GM12878 (cell line): Measurements from ENCODE around the gene MEGF11. TPM values are rescaled to one million over a fixed set of nuclear protein-coding genes. Genes with fewer than 3 reads are reported as not detected.

ENCODE experiments used
- ATAC-seq: fragments of 200-7000 bp; cut with Tn5 transposase; 3 replicates; pipeline ENCODE4 v1.9.1; 2020; ENCODE audit warnings: mild to moderate bottlenecking, moderate library complexity
- BruUV-seq: library from RNA; stranded (reverse); fragments of 400-500 nt; replicated peaks from 2 replicates; lab custom pipeline; 2021; lab: Mats Ljungman, UMichigan
- CTCF ChIA-PET: fragments of 300-600 bp; sonication (Branson Sonifier 250); formaldehyde crosslinking; extraction: SDS; loops from one replicate; lab custom pipeline; 2021; ENCODE audit warnings: inconsistent platforms; lab: Yijun Ruan, JAX
- POLR2A ChIA-PET: fragments of 350-600 bp; formaldehyde crosslinking; extraction: SDS; loops from one replicate; lab custom pipeline; 2021; ENCODE audit warnings: inconsistent platforms; lab: Charles Lee
- RAD21 ChIA-PET: fragments of 300-600 bp; sonication (Branson Sonifier 250); formaldehyde crosslinking; loops from one replicate; lab custom pipeline; 2023; ENCODE audit warnings: antibody characterized with exemption; ENCODE audit not compliant: unreplicated experiment; lab: Charles Lee
- SMC1A ChIA-PET: fragments of 300-600 bp; sonication (Branson Sonifier 250); formaldehyde crosslinking; loops from one replicate; lab custom pipeline; 2023; ENCODE audit not compliant: unreplicated experiment, uncharacterized antibody; lab: Charles Lee
- DNase-seq: peaks from one replicate; pipeline ENCODE4 v3.0.0-alpha.2; 2011; ENCODE audit warnings: low read depth, low spot score
- FAIRE-seq: peaks from 3 replicates; lab custom pipeline; 2011; peaks lifted over from hg19 to GRCh38; lab: Jason Lieb, UNC
- H2AFZ ChIP-seq: 2 replicates; pipeline ENCODE4 v1.6.0; 2011; ENCODE audit warnings: low read depth, low read length, control low read depth; ENCODE audit not compliant: control insufficient read depth
- H3K27ac ChIP-seq: 2 replicates; pipeline ENCODE4 v1.5.1; 2011; ENCODE audit warnings: control low read depth; ENCODE audit not compliant: control insufficient read depth, insufficient read depth
- H3K27me3 ChIP-seq, 2 experiments: replicated peaks in 1 of 2; 2 replicates each; pipeline versions ENCODE4 v1.6.0 to v1.6.1; 2011; ENCODE audit warnings: low read length in 1 of 2; ENCODE audit not compliant: control insufficient read depth in 2 of 2, insufficient read depth in 2 of 2
- H3K36me3 ChIP-seq, 2 experiments: 2 replicates each; pipeline ENCODE4 v1.5.1; 2011; ENCODE audit warnings: low read length in 1 of 2; ENCODE audit not compliant: control insufficient read depth in 2 of 2, insufficient read depth in 2 of 2
- H3K4me1 ChIP-seq: 2 replicates; pipeline ENCODE4 v1.6.1; 2011; ENCODE audit warnings: mild to moderate bottlenecking, low read length, moderate library complexity, mixed read lengths; ENCODE audit not compliant: control insufficient read depth, insufficient read depth
- H3K4me2 ChIP-seq: 2 replicates; pipeline ENCODE4 v1.6.0; 2011; ENCODE audit warnings: control low read depth; ENCODE audit not compliant: control insufficient read depth, insufficient read depth
- H3K4me3 ChIP-seq: fragments of 200-600 bp; sonication (generic); 2 replicates; pipeline ENCODE4 v1.5.1; 2016
- H3K79me2 ChIP-seq: 2 replicates; pipeline ENCODE4 v1.6.0; 2011; ENCODE audit warnings: low read length; ENCODE audit not compliant: control insufficient read depth, insufficient read depth
- H3K9ac ChIP-seq: 2 replicates; pipeline ENCODE4 v1.8.0; 2011; ENCODE audit warnings: low read length, control low read depth, mixed read lengths; ENCODE audit not compliant: control insufficient read depth, insufficient read depth
- H3K9me3 ChIP-seq: replicated peaks from 3 replicates; pipeline ENCODE4 v1.5.1; 2011; ENCODE audit warnings: mild to moderate bottlenecking, low read length; ENCODE audit not compliant: control insufficient read depth, insufficient read depth
- H4K20me1 ChIP-seq: 2 replicates; pipeline ENCODE4 v1.6.0; 2011; ENCODE audit not compliant: control insufficient read depth, insufficient read depth
- DPF2 ChIP-seq: fragments of 450-650 bp; IDR thresholded peaks from 2 replicates; pipeline ENCODE4 v1.6.1; 2017; ENCODE audit warnings: mild to moderate bottlenecking
- EED ChIP-seq: sonication (generic); IDR thresholded peaks from 2 replicates; pipeline ENCODE4 v1.6.1; 2016; ENCODE audit warnings: antibody characterized with exemption, low read depth
- HDAC2 ChIP-seq: fragments of 200-600 bp; sonication (generic); IDR thresholded peaks from 2 replicates; pipeline ENCODE4 v1.6.1; 2017
- MYB ChIP-seq: fragments of 150-350 bp; IDR thresholded peaks from 2 replicates; pipeline ENCODE4 v1.6.1; 2014; ENCODE audit warnings: mild to moderate bottlenecking, low read depth, low read length, borderline replicate concordance
- NFXL1 ChIP-seq: fragments of 450-650 bp; IDR thresholded peaks from 2 replicates; pipeline ENCODE4 v1.6.1; 2017; ENCODE audit warnings: antibody characterized with exemption, mild to moderate bottlenecking, borderline replicate concordance
- PKNOX1 ChIP-seq: fragments of 450-650 bp; IDR thresholded peaks from 2 replicates; pipeline ENCODE4 v1.6.1; 2016; ENCODE audit warnings: mild to moderate bottlenecking
- PML ChIP-seq: IDR thresholded peaks from 2 replicates; pipeline ENCODE4 v1.6.1; 2012; ENCODE audit warnings: low read length, inconsistent platforms
- RB1 ChIP-seq: fragments of 450-650 bp; formaldehyde crosslinking; IDR thresholded peaks from 2 replicates; pipeline ENCODE4 v1.6.1; 2017; ENCODE audit warnings: mild to moderate bottlenecking, borderline replicate concordance
- SUPT20H ChIP-seq: IDR thresholded peaks from 2 replicates; pipeline ENCODE4 v1.6.1; 2011; ENCODE audit warnings: low read depth, mild to moderate bottlenecking, low read length, moderate library complexity, borderline replicate concordance; ENCODE audit not compliant: control insufficient read depth
- SUZ12 ChIP-seq: fragments of 200-600 bp; sonication (generic); IDR thresholded peaks from one replicate; pipeline ENCODE4 v1.6.1; 2018; ENCODE audit warnings: antibody characterized with exemption, mild to moderate bottlenecking; ENCODE audit not compliant: unreplicated experiment
- ZBTB11 ChIP-seq: fragments of 450-650 bp; formaldehyde crosslinking; IDR thresholded peaks from 2 replicates; pipeline ENCODE4 v1.5.0; 2022; ENCODE audit warnings: mild to moderate bottlenecking, missing genetic modification characterization
- ZNF384 ChIP-seq: IDR thresholded peaks from 2 replicates; pipeline ENCODE4 v1.6.1; 2012; ENCODE audit warnings: low read depth, mild to moderate bottlenecking, low read length, improper control_type of control experiment, borderline replicate concordance
- WGBS: methylation state at CpG from one replicate; pipeline ENCODE4 v1.1.6; 2016; ENCODE audit warnings: low lambda C conversion rate; ENCODE audit not compliant: insufficient replicate concordance, insufficient coverage; ENCODE audit errors: missing lambda C conversion rate; 5-methylcytosine and 5-hydroxymethylcytosine counted together
- in situ Hi-C: fragments of 300-500 bp; cut with MboI; formaldehyde crosslinking; loops from 9 replicates; pipeline ENCODE4 v1.14.3; 2018; ENCODE audit warnings: mixed read lengths
- intact Hi-C: fragments of 100-400 bp; cut with micrococcal nuclease; formaldehyde crosslinking; loops from one replicate; pipeline ENCODE4 v1.14.2; 2022; ENCODE audit not compliant: unreplicated experiment
- polyA plus RNA-seq, 11 experiments: library from polyadenylated mRNA; depleted of rRNA in 4 of 11; unstranded in 6 of 11; stranded (reverse) in 5 of 11; fragments of >200 nt; fragmentation: Nextera tagmentation in 4 of 11; fragmentation: Illumina TruSeq in 1 of 11; extraction: Ambion mirVana in 4 of 11; extraction: Trizol in 1 of 11; gene quantifications; 1 replicate in 1 of 11; 2 replicates in 10 of 11; pipeline versions ENCODE4 v1.2.1 to v1.2.3, GENCODE V29; 2011 to 2016; ENCODE audit warnings: inconsistent platforms in 2 of 11, missing spikeins in 2 of 11, low read depth in 1 of 11
- total RNA-seq, 4 experiments: library from RNA; depleted of rRNA in 3 of 4; stranded (reverse); fragments of >200 nt in 3 of 4; fragmentation: Illumina TruSeq in 1 of 4; extraction: Trizol in 1 of 4; gene quantifications; 2 replicates each; pipeline versions ENCODE4 v1.2.1 to v1.2.3, GENCODE V29; 2013 to 2021
- TF ChIP-seq, protein P1 (sequence below): fragments of 450-650 bp; IDR thresholded peaks from 2 replicates; pipeline ENCODE4 v1.6.1; 2017; ENCODE audit warnings: low read depth, mild to moderate bottlenecking, moderate library complexity
- TF ChIP-seq, protein P2 (sequence below): fragments of 450-650 bp; IDR thresholded peaks from 2 replicates; pipeline ENCODE4 v1.6.1; 2017; ENCODE audit warnings: mild to moderate bottlenecking, moderate library complexity

MEGF11 gene
- total and polyA plus RNA-seq, 10 of the 15 experiments (the other 5 are each of a cell fraction or from before 2014, with no cell fraction given), result 0.03 to 1.7 (median 0.49) TPM

DNA sequence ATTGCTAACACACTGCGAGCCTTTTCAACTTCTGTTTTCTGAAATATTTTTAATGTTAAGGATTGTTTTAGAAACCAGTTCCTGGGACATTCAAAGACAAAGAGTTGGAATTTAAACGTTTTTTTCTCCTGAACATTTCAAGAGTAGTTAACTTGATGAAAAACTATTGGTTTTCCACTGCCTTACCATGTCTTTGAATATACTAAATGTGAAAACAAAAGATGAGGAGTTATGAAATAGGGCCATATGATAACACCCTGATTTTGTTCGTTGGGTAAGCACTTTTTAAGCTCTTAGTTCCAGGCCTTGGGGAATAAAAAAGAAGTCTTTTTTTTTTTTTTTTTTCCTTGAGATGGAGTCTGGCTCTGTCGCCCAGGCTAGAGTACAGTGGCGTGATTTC, 42.6 kb upstream of the MEGF11 start:
- no peak for ATAC-seq
- H2AFZ ChIP-seq, result no peak overlapping the region
- H3K9me3 ChIP-seq, result no peaks in the 10 kb centered on the region
- no peak overlapping the region for H3K9ac ChIP-seq
- in situ Hi-C loops (no loop called here), intact Hi-C loops (no loop called here)
- ChIA-PET POLR2A (interaction anchor here (0.6 kb wide), 2 partner anchors 11 to 180 kb away, joined by 3 to 4 read pairs; no protein-coding TSS in a partner anchor), SMC1A (interaction anchor here (0.6 to 4.4 kb wide), 2 partner anchors 202 to 590 kb away, joined by 4 to 24 read pairs; partner anchors contain the start of gene SNAPC5), RAD21 (interaction anchor here (1.3 to 2.3 kb wide), 2 partner anchors 90 to 510 kb away, joined by 3 to 10 read pairs; partner anchors contain the start of gene MAP2K1), CTCF (interaction anchor here (1.1 to 9.7 kb wide), 4 partner anchors 8 to 202 kb away, joined by 3 to 103 read pairs (median 6); partner anchors contain the start of genes SNAPC5 and TIPIN)
- DNase-seq, result no peak
- H3K27ac ChIP-seq, result no peak overlapping the region
- H3K79me2 ChIP-seq, result peaks cover 28% of the 10 kb centered on the region
- FAIRE-seq, result no peak
- H3K4me3 ChIP-seq, result peak overlapping the region; percentile 71; the same call in 1 of the 2 replicates
- peaks cover 3% of the 10 kb centered on the region; the same call in 1 of the 2 replicates for H3K4me1 ChIP-seq
- no TSS peak for BruUV-seq
- H3K27me3 ChIP-seq, result no peaks in the 10 kb centered on the region
- 68% methylated on average over 5 of the region's 5 CpGs for WGBS
- peaks cover 0 to 3% of the 10 kb centered on the region in 2 experiments; a peak in 1 of 4 replicates for H3K36me3 ChIP-seq
- H3K4me2 ChIP-seq, result no peak overlapping the region; the same call in 1 of the 2 replicates
- H4K20me1 ChIP-seq, result no peaks in the 10 kb centered on the region
- TF ChIP-seq PKNOX1 (no peak), HDAC2 (no peak), ZBTB11 (no peak), SUZ12 (no peak), NFXL1 (no peak), ZNF384 (no peak), RB1 (no peak), PML (no peak), DPF2 (no peak), SUPT20H (no peak), EED (no peak), MYB (no peak)
- TF ChIP-seq, protein P1, sequence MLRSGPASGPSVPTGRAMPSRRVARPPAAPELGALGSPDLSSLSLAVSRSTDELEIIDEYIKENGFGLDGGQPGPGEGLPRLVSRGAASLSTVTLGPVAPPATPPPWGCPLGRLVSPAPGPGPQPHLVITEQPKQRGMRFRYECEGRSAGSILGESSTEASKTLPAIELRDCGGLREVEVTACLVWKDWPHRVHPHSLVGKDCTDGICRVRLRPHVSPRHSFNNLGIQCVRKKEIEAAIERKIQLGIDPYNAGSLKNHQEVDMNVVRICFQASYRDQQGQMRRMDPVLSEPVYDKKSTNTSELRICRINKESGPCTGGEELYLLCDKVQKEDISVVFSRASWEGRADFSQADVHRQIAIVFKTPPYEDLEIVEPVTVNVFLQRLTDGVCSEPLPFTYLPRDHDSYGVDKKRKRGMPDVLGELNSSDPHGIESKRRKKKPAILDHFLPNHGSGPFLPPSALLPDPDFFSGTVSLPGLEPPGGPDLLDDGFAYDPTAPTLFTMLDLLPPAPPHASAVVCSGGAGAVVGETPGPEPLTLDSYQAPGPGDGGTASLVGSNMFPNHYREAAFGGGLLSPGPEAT, result no peak
- TF ChIP-seq, protein P2, sequence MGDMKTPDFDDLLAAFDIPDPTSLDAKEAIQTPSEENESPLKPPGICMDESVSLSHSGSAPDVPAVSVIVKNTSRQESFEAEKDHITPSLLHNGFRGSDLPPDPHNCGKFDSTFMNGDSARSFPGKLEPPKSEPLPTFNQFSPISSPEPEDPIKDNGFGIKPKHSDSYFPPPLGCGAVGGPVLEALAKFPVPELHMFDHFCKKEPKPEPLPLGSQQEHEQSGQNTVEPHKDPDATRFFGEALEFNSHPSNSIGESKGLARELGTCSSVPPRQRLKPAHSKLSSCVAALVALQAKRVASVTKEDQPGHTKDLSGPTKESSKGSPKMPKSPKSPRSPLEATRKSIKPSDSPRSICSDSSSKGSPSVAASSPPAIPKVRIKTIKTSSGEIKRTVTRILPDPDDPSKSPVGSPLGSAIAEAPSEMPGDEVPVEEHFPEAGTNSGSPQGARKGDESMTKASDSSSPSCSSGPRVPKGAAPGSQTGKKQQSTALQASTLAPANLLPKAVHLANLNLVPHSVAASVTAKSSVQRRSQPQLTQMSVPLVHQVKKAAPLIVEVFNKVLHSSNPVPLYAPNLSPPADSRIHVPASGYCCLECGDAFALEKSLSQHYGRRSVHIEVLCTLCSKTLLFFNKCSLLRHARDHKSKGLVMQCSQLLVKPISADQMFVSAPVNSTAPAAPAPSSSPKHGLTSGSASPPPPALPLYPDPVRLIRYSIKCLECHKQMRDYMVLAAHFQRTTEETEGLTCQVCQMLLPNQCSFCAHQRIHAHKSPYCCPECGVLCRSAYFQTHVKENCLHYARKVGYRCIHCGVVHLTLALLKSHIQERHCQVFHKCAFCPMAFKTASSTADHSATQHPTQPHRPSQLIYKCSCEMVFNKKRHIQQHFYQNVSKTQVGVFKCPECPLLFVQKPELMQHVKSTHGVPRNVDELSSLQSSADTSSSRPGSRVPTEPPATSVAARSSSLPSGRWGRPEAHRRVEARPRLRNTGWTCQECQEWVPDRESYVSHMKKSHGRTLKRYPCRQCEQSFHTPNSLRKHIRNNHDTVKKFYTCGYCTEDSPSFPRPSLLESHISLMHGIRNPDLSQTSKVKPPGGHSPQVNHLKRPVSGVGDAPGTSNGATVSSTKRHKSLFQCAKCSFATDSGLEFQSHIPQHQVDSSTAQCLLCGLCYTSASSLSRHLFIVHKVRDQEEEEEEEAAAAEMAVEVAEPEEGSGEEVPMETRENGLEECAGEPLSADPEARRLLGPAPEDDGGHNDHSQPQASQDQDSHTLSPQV, result no peak
